ENCODE results near the gene DYNC1I1. TPM values are rescaled to one million over a fixed set of nuclear protein-coding genes. Genes with fewer than 3 reads are reported as not detected.

DYNC1I1 gene
- total RNA-seq, 1 donor from 2014 or later = 0.20 TPM

GRCh38 chr7:95859429-95859828 is 87.1 kb downstream of the DYNC1I1 start:
- peak; percentile 18 for DNase-seq (ENCODE audit: low read depth)

DNA sequence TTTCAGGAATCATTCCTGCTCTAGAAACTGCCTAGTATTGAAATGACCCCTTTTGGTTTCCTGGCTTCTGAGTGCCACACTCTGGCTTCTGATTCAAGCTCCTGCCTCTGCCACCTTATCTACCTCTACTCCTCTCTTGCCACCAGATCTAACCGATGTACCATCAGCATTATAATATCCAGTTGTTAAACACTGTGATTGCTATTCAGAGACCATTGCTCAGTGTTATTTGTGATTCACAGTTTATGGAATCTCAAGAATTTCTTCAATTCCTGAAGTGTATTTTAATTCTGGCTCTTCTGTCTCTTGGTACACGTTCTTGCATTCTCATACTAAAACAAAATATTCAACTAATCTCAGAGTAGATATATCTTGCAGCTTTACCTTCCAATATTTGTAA is 88.7 kb downstream of the DYNC1I1 start:
- peak; percentile 18 for DNase-seq (ENCODE audit: low read depth)

- no peak for DNase-seq (ENCODE audit: low read depth)
Measured at GRCh38 chr7:95863623-95864022, 91.3 kb downstream of the DYNC1I1 start.

DNA sequence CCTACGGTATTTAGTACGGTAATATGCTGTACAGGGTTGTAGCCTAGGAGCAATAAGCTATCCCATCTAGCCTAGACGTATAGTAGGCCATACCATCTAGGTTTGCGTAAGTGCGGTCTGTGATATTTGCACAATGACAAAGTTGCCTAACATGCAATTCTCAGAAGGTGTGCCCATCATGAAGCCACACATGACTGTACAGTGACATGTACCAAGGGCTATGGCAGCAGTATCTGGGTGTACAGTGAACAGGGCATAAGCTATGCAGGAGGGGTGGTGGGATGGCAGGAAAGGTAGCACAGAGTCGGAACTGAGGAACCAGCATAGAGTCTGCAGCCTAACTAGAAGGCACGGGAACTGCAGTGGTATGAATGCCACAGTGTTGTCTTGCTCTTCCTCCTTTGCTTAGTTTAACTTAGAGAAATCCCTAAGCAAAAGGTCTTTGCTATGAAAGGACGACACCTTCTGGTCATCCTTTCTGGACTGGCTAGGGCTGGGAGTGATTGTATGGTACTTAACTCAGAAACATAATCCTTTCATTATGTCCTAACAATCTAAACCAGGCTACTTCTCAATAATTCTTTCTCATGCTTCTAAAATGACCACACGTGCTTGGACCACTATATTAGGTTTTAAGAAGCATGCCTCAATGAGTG is 93.5 kb downstream of the DYNC1I1 start:
- DNase-seq (ENCODE audit: low read depth) = peak; percentile 33

DNA sequence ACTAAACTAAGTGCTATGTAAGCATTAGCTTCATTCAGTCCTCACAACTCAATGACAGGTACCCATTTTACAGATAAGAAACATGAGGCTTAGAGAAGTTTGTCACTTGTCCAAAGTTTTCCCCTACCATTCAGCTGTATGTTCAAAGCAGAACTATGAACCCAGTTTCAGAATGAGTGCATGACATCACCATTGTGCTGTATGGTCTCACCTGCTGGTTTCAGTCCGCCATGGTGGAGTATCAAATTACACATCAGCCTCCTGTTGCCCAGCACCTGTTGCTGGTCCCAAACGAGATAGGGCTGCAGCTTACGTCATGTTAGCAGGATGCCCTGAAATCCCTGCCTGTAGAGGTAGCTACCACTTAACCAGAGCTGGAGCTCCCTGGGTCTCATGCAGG is 95.0 kb downstream of the DYNC1I1 start:
- no peak for DNase-seq (ENCODE audit: low read depth)

DNA sequence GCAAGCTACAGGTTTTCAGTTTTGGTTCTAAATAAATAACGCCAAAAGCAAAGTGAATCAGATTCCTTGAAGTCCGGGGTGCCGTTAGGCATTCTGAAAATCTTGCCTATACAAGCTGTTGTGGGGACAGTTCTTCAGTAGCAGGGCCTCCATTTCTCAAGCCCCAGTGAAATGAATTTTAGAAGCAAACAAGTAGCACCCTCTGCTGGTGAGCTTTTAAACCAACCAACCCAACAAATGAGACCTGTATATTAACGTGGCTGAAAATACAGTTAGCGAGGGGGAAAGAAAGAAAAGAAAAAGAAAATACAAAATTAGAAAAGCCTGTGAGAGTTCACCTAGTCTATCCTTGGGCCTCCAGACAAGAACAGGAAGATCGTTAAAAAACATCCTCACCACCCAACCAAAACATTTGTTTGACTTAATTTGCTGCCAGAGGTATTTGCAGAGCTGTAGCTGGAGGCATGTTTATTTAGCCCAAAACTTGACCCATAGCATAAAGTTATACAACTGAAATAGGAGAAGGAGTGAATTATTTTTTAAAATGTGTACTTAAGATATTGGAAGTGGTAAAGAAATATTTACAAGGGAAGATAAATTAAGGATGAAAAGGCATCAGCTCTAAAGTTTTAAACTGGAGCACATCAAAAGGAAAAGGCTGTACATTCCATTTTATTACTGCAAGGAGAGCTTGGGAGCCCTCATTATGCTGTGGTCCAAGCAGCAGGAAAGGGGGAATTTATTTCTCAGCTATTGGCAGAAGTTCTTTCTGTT is 98.9 kb downstream of the DYNC1I1 start:
- peak; percentile 49 for DNase-seq (ENCODE audit: low read depth)

- no peak for DNase-seq (ENCODE audit: low read depth)
Measured at GRCh38 chr7:95871896-95872295, 99.5 kb downstream of the DYNC1I1 start.

- DNase-seq (ENCODE audit: low read depth) = no peak
Measured at GRCh38 chr7:95874129-95874528, 101.8 kb downstream of the DYNC1I1 start.

GRCh38 chr7:95874541-95875265 is 102.3 kb downstream of the DYNC1I1 start:
- DNase-seq (ENCODE audit: low read depth) = no peak

- no peak for DNase-seq (ENCODE audit: low read depth)
Measured at GRCh38 chr7:95875519-95875918, 103.2 kb downstream of the DYNC1I1 start.

- no peak for DNase-seq (ENCODE audit: low read depth)
Measured at GRCh38 chr7:95878677-95879076, 106.3 kb downstream of the DYNC1I1 start.

- no peak for DNase-seq (ENCODE audit: low read depth)
Measured at GRCh38 chr7:95881597-95881996, 109.2 kb downstream of the DYNC1I1 start.

DNA sequence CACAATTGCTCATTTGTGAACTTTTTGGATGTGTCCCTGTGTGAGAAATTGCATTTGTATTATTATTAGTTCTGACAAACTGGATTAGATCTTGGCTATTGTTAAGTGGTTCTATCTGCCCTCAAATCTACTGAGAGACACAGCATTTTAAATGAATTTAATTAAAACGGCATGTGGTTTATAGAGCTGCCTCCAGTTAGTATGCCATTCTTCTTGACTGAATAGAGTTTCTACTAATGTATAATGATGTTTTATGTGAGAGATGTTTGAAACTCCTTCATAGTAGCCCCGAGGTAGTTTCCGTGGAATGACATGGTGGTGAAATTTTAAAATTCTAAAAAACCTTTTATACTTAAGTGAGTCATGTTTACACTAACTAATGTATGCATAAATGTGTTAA is 110.9 kb downstream of the DYNC1I1 start:
- DNase-seq (ENCODE audit: low read depth) = no peak

- peak; percentile 26 for DNase-seq (ENCODE audit: low read depth)
Measured at GRCh38 chr7:95886501-95887090, 114.2 kb downstream of the DYNC1I1 start.

- no peak for DNase-seq (ENCODE audit: low read depth)
Measured at GRCh38 chr7:95893484-95893883, 121.1 kb downstream of the DYNC1I1 start.

DNA sequence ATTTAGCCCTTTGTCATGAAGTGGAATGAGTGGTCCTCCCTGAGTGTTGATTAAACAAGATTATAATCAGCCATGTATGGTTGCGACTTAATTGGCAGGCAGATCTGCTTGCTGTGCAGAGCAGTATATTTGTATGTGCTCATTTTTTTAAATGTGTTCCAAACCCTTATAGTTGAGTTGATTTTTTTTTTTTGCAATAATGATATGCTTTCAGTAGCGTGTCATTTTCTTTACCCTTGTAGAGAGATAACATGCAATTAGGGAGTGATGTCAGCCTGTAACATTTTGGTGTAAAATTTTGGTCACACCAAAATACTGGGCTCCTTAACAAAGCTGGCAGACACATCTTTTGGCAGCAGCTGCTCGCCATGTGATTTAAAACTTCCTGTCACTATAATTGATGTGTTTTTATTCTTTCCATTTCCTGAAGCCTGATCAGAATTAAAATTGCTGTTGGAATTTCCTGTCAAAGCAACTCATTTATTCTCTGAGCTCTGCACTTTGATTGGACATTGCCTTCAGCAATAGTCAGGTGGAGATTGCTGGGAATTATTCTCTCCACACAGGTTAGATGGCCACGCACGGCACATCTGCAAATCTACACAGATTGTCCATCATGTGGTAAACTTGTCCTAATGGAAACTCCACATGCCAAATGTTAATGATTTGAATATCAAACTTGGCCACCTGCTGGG is 125.3 kb downstream of the DYNC1I1 start:
- DNase-seq (ENCODE audit: low read depth) = no peak

GRCh38 chr7:95899919-95900513 is 127.7 kb downstream of the DYNC1I1 start:
- DNase-seq (ENCODE audit: low read depth) = no peak

DNA sequence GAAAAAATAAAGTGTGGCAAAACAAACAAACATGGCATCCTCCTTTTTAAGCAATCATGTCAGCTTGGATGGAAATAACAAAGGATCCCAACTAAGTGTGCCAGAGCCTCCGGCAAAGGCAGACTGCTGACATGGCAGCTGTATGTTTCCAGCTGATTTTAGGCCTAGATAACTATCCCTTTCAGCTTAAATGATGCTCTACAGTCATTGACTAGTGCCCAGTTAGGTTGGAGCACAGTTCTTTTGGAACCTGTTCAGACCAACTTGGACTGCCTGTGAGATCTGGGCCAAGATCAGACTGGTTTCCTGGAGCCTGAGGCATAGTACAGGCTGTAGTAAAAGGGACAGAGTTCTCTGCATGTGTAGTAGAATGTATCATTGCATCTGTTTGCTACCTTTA is 128.7 kb downstream of the DYNC1I1 start:
- no peak for DNase-seq (ENCODE audit: low read depth)

- DNase-seq (ENCODE audit: low read depth) = no peak
Measured at GRCh38 chr7:95904099-95904498, 131.7 kb downstream of the DYNC1I1 start.

DNA sequence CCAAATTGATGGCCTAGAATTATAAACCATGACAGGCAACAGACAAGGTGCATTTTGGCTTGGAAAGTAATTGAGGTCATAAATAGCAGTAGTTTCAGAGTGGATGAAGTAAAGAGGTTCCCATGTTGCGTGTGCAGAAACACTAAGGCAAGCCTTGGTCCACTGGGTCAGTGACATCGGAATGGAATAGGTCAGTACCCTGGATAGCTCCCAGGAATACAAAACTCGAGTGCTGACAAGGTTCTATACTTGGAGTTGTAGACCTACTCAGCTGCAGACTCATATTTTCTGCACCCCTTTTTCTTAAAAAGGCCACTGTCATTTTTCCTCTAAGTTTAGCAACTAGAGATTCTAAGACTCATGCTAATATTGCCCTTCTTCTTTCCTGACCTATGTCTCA is 132.8 kb downstream of the DYNC1I1 start:
- no peak for DNase-seq (ENCODE audit: low read depth)

GRCh38 chr7:95906851-95907250 is 134.5 kb downstream of the DYNC1I1 start:
- no peak for DNase-seq (ENCODE audit: low read depth)
